ENCODE measurements around the gene NPR1. TPM values are rescaled to one million over a fixed set of nuclear protein-coding genes. Genes with fewer than 3 reads are reported as not detected.
"Not testable (repeated sequence)": the region's sequence is repeated elsewhere in the genome, so short reads cannot be mapped to it uniquely, and the experiment has no call there.

NPR1 gene
- polyA plus RNA-seq, 4 donors: 36.2 to 74.9 (median 63.8) TPM

GRCh38 chr1:153649137-153649862 is 29.2 kb upstream of the NPR1 start:
- DNase-seq (ENCODE audit: low read depth in 4 of 4, low spot score in 3 of 4): no peak

GRCh38 chr1:153649863-153650235 is 28.6 kb upstream of the NPR1 start:
- DNase-seq (ENCODE audit: low read depth in 4 of 4, low spot score in 3 of 4): no peak

GRCh38 chr1:153651771-153652170 is 26.7 kb upstream of the NPR1 start:
- no peak for DNase-seq (ENCODE audit: low read depth in 4 of 4, low spot score in 3 of 4)

GRCh38 chr1:153652805-153653500 is 25.5 kb upstream of the NPR1 start:
- no peak for DNase-seq (ENCODE audit: low read depth in 4 of 4, low spot score in 3 of 4)

GRCh38 chr1:153655333-153655732 is 23.2 kb upstream of the NPR1 start:
- DNase-seq (ENCODE audit: low read depth in 4 of 4, low spot score in 3 of 4): no peak

- DNase-seq (ENCODE audit: low read depth in 4 of 4, low spot score in 3 of 4): peak in 3 of 4 donors; percentile 69 to 81 (median 80)
These were observed 19.9 kb upstream of the NPR1 start, which contains the start of gene SNAPIN for GRCh38 chr1:153658400-153659174. TSS of gene SNAPIN (plus strand) at chr1:153658703. CDS start at chr1:153658744, 41 bp downstream.

GRCh38 chr1:153659175-153659534 is 19.3 kb upstream of the NPR1 start:
- DNase-seq (ENCODE audit: low read depth in 4 of 4, low spot score in 3 of 4): no peak

GRCh38 chr1:153659656-153660055 is 18.8 kb upstream of the NPR1 start:
- DNase-seq (ENCODE audit: low read depth in 4 of 4, low spot score in 3 of 4): no peak

- no peak for DNase-seq (ENCODE audit: low read depth in 4 of 4, low spot score in 3 of 4)
These were observed 17.3 kb upstream of the NPR1 start for GRCh38 chr1:153661111-153661708.

GRCh38 chr1:153662269-153662668 is 16.2 kb upstream of the NPR1 start:
- DNase-seq (ENCODE audit: low read depth in 4 of 4, low spot score in 3 of 4): no peak

- no peak for DNase-seq (ENCODE audit: low read depth in 4 of 4, low spot score in 3 of 4)
These were observed 15.3 kb upstream of the NPR1 start for GRCh38 chr1:153663211-153663610.

- DNase-seq (ENCODE audit: low read depth in 4 of 4, low spot score in 3 of 4): no peak
These were observed 11.0 kb upstream of the NPR1 start for GRCh38 chr1:153667439-153667838.

GRCh38 chr1:153668672-153669071 is 9.8 kb upstream of the NPR1 start:
- DNase-seq (ENCODE audit: low read depth in 4 of 4, low spot score in 3 of 4): not testable (repeated sequence)

GRCh38 chr1:153669606-153670005 is 8.9 kb upstream of the NPR1 start:
- no peak for DNase-seq (ENCODE audit: low read depth in 4 of 4, low spot score in 3 of 4)

- DNase-seq (ENCODE audit: low read depth in 4 of 4, low spot score in 3 of 4): no peak
These were observed 8.1 kb upstream of the NPR1 start for GRCh38 chr1:153670257-153670858.

GRCh38 chr1:153670859-153671627 is 7.4 kb upstream of the NPR1 start, which contains the start of gene ILF2:
TSS of gene ILF2 (minus strand) at chr1:153670993. CDS start at chr1:153670922, 71 bp downstream.
- DNase-seq (ENCODE audit: low read depth in 4 of 4, low spot score in 3 of 4): peak; percentile 98 to 99 (median 98)

GRCh38 chr1:153671628-153672353 is 6.7 kb upstream of the NPR1 start:
- DNase-seq (ENCODE audit: low read depth in 4 of 4, low spot score in 3 of 4): not testable (repeated sequence)

- DNase-seq (ENCODE audit: low read depth in 4 of 4, low spot score in 3 of 4): no peak
These were observed 5.0 kb upstream of the NPR1 start for GRCh38 chr1:153673511-153673910.
